Measurements from ENCODE around the gene NCL.

DNA sequence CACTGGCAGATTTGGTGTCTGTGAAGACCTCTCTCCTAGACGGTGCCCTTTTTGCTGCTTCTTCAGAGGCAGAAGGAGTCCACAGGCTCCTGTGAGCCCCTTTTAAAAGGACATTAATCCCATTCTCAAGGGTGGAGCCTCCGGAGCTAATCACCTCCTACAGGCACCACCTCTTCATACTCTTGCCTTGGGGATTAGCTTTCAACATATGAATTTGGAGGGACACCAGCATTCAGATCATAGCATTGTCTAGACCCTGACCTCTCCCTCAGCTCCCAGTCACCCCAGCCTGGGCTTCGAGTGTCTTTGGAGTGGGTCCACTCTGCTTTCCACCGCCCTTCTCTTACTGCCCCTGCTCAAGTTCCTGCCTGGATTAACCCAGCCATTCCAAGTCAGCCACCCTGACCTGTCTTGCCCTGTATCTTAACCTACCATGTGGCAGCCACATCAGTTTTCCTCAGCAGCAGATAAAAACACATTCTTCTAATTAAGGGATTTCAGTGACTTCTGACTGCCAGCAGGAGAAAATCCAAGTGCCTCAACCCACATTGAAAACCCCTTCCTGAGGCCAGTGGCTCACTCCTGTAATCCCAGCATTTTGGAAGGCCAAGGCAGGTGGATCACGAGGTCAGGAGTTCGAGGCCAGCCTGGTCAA, 6.1 kb upstream of the NCL start:
- TF ChIP-seq CTCF (IDR thresholded peaks at IDR 0.05; ENCODE audit: low read depth, low read length, missing input control), result no peak
- TF ChIP-seq, protein P1, sequence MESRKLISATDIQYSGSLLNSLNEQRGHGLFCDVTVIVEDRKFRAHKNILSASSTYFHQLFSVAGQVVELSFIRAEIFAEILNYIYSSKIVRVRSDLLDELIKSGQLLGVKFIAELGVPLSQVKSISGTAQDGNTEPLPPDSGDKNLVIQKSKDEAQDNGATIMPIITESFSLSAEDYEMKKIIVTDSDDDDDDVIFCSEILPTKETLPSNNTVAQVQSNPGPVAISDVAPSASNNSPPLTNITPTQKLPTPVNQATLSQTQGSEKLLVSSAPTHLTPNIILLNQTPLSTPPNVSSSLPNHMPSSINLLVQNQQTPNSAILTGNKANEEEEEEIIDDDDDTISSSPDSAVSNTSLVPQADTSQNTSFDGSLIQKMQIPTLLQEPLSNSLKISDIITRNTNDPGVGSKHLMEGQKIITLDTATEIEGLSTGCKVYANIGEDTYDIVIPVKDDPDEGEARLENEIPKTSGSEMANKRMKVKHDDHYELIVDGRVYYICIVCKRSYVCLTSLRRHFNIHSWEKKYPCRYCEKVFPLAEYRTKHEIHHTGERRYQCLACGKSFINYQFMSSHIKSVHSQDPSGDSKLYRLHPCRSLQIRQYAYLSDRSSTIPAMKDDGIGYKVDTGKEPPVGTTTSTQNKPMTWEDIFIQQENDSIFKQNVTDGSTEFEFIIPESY (IDR thresholded peaks at IDR 0.05), result no peak

Measured in liver (tissue), 2 donors.